ENCODE data around the gene IPO9. TPM values are rescaled to one million over a fixed set of nuclear protein-coding genes. Genes with fewer than 3 reads are reported as not detected.
"Not testable (repeated sequence)": the region's sequence is repeated elsewhere in the genome, so short reads cannot be mapped to it uniquely, and the experiment has no call there.

Gene IPO9
- total RNA-seq, 4 donors from 2014 or later: 12.9 to 25.6 (median 19.8) TPM

GRCh38 chr1:201896951-201897391 is 68.0 kb downstream of the IPO9 start:
- TF ChIP-seq, protein P1, sequence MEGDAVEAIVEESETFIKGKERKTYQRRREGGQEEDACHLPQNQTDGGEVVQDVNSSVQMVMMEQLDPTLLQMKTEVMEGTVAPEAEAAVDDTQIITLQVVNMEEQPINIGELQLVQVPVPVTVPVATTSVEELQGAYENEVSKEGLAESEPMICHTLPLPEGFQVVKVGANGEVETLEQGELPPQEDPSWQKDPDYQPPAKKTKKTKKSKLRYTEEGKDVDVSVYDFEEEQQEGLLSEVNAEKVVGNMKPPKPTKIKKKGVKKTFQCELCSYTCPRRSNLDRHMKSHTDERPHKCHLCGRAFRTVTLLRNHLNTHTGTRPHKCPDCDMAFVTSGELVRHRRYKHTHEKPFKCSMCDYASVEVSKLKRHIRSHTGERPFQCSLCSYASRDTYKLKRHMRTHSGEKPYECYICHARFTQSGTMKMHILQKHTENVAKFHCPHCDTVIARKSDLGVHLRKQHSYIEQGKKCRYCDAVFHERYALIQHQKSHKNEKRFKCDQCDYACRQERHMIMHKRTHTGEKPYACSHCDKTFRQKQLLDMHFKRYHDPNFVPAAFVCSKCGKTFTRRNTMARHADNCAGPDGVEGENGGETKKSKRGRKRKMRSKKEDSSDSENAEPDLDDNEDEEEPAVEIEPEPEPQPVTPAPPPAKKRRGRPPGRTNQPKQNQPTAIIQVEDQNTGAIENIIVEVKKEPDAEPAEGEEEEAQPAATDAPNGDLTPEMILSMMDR (IDR thresholded peaks at IDR 0.05): no peak
- TF ChIP-seq EP300 (IDR thresholded peaks at IDR 0.05) (no peak), POLR2AphosphoS5 (IDR thresholded peaks at IDR 0.05) (no peak)
- H3K4me3 ChIP-seq: no peak overlapping the region
- no peaks in the 10 kb centered on the region for H3K27me3 ChIP-seq
- no peak for DNase-seq (ENCODE audit: low spot score in 2 of 2)
- H3K4me1 ChIP-seq: peaks cover 6% of the 10 kb centered on the region
- no peaks in the 10 kb centered on the region for H3K9me3 ChIP-seq
- 60% methylated on average over 2 of the region's 2 CpGs for WGBS
- no peaks in the 10 kb centered on the region for H3K36me3 ChIP-seq
- H3K27ac ChIP-seq: no peak overlapping the region

GRCh38 chr1:201898240-201898894 is 69.4 kb downstream of the IPO9 start:
- TF ChIP-seq, protein P1 (IDR thresholded peaks at IDR 0.05): no peak
- TF ChIP-seq EP300 (IDR thresholded peaks at IDR 0.05) (no peak), POLR2AphosphoS5 (IDR thresholded peaks at IDR 0.05) (no peak), POLR2A (IDR thresholded peaks at IDR 0.05) (no peak)
- H3K27ac ChIP-seq: no peak overlapping the region
- H3K4me3 ChIP-seq: no peak overlapping the region
- peaks cover 12% of the 10 kb centered on the region for H3K4me1 ChIP-seq
- no peaks in the 10 kb centered on the region for H3K9me3 ChIP-seq
- DNase-seq (ENCODE audit: low spot score in 2 of 2): no peak
- no peaks in the 10 kb centered on the region for H3K36me3 ChIP-seq
- no peaks in the 10 kb centered on the region for H3K27me3 ChIP-seq
- WGBS: 71% methylated on average over 4 of the region's 4 CpGs

- Histone ChIP-seq H3K9me3 (no peaks in the 10 kb centered on the region), H3K4me3 (no peak overlapping the region), H3K4me1 (peaks cover 15% of the 10 kb centered on the region), H3K27ac (no peak overlapping the region), H3K36me3 (no peaks in the 10 kb centered on the region), H3K27me3 (no peaks in the 10 kb centered on the region)
- DNase-seq (ENCODE audit: low spot score in 2 of 2): no peak
- TF ChIP-seq, protein P1 (IDR thresholded peaks at IDR 0.05): no peak
- TF ChIP-seq POLR2A (IDR thresholded peaks at IDR 0.05): no peak
- no peak for TF ChIP-seq POLR2AphosphoS5 (IDR thresholded peaks at IDR 0.05)
- TF ChIP-seq EP300 (IDR thresholded peaks at IDR 0.05): no peak
- WGBS: 53% methylated on average over 4 of the region's 4 CpGs
Observed at GRCh38 chr1:201898992-201899391, 70.0 kb downstream of the IPO9 start.

DNA sequence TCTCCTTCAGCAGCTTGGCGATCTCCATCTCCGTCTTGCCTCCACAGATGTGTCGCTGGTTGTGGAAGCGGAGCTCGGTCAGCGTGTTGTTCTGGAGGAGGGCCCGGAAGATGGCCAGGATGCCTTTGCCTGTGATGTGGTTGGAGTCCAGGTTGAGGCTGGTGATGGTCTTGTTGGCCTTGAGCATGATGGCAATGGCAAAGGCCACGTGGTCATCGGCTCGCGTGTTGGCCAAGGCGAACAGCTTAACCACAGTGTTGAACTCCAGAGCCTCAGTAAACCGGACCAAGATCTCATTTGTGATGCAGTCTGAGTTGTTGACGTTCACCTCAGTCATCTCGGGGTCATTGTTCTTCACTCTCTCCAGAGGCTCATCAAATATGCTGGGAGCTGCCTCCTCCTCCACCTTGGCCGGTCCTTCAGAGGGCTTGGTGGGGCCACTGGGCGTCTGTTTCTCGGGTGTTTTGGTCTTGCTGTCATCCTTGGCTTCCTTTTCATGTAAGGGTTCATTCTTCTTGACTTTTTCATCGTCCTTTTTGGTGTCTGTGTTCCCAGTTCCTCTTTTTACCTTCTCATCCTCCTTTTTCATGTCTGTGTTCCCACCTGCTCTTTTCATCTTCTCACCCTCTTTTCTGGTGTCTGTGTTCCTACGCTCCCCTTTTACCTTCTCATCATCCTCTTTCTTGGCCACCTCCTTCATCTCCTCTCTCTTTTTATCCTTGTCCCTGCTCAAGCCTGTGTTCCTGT is 70.9 kb downstream of the IPO9 start:
- Histone ChIP-seq H3K4me3 (no peak overlapping the region), H3K27me3 (no peaks in the 10 kb centered on the region), H3K4me1 (peaks cover 22% of the 10 kb centered on the region), H3K36me3 (no peaks in the 10 kb centered on the region), H3K27ac (no peak overlapping the region), H3K9me3 (no peaks in the 10 kb centered on the region)
- WGBS: 94% methylated on average over 20 of the region's 20 CpGs
- TF ChIP-seq POLR2AphosphoS5 (IDR thresholded peaks at IDR 0.05) (no peak), POLR2A (IDR thresholded peaks at IDR 0.05) (no peak), EP300 (IDR thresholded peaks at IDR 0.05) (no peak)
- TF ChIP-seq, protein P1 (IDR thresholded peaks at IDR 0.05): no peak
- no peak for DNase-seq (ENCODE audit: low spot score in 2 of 2)

DNA sequence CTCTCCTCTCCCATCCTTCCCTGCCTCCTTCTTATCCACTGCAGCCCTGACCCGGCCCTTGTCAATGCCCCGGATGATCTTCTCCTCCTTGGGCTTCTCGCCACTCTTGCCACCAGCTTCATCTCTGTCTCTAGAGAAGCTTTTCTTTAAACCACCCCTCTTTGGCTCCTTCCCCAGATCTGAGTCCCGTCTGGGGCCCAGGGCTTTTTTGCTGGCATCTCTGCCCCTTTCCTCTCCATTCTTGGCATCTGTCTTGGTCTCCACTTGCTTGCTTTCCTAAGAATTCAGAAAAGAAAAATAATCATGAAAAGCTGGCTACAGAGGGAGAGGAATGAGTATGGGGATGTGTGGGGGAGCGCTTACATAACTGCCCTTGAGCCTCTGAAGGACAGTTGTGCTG is 71.5 kb downstream of the IPO9 start:
- H3K4me1 ChIP-seq: peaks cover 28% of the 10 kb centered on the region
- no peaks in the 10 kb centered on the region for H3K27me3 ChIP-seq
- no peaks in the 10 kb centered on the region for H3K36me3 ChIP-seq
- WGBS: 65% methylated on average over 5 of the region's 5 CpGs
- no peak for DNase-seq (ENCODE audit: low spot score in 2 of 2)
- TF ChIP-seq, protein P1 (IDR thresholded peaks at IDR 0.05): no peak
- TF ChIP-seq EP300 (IDR thresholded peaks at IDR 0.05) (no peak), POLR2A (IDR thresholded peaks at IDR 0.05) (no peak), POLR2AphosphoS5 (IDR thresholded peaks at IDR 0.05) (no peak)
- no peak overlapping the region for H3K27ac ChIP-seq
- H3K9me3 ChIP-seq: no peaks in the 10 kb centered on the region
- no peak overlapping the region for H3K4me3 ChIP-seq

- H3K27ac ChIP-seq; DNase-seq (ENCODE audit: low spot score in 2 of 2); H3K9me3 ChIP-seq; H3K27me3 ChIP-seq; H3K36me3 ChIP-seq; H3K4me3 ChIP-seq: not testable (repeated sequence)
- 80% methylated on average over 6 of the region's 6 CpGs for WGBS
- peaks cover 29% of the 10 kb centered on the region for H3K4me1 ChIP-seq
Observed at GRCh38 chr1:201901036-201901435, 72.1 kb downstream of the IPO9 start.
